TTC549 (cell line): Measurements from ENCODE around the gene LUC7L2.
"Not testable (repeated sequence)": the region's sequence is repeated elsewhere in the genome, so short reads cannot be mapped to it uniquely, and the experiment has no call there.

Experiments
- FAIRE-seq: peaks from 2 replicates; lab custom pipeline; 2012; peaks lifted over from hg19 to GRCh38; lab: Jason Lieb, UNC

The LUC7L2 gene, protein sequence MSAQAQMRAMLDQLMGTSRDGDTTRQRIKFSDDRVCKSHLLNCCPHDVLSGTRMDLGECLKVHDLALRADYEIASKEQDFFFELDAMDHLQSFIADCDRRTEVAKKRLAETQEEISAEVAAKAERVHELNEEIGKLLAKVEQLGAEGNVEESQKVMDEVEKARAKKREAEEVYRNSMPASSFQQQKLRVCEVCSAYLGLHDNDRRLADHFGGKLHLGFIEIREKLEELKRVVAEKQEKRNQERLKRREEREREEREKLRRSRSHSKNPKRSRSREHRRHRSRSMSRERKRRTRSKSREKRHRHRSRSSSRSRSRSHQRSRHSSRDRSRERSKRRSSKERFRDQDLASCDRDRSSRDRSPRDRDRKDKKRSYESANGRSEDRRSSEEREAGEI

GRCh38 chr7:139359366-139360209, at the start of gene LUC7L2:
Gene LUC7L2, plus strand, starts transcription at chr7:139359894. Its CDS starts 368 bp downstream, at chr7:139360262.
- FAIRE-seq = peak; percentile 3

DNA sequence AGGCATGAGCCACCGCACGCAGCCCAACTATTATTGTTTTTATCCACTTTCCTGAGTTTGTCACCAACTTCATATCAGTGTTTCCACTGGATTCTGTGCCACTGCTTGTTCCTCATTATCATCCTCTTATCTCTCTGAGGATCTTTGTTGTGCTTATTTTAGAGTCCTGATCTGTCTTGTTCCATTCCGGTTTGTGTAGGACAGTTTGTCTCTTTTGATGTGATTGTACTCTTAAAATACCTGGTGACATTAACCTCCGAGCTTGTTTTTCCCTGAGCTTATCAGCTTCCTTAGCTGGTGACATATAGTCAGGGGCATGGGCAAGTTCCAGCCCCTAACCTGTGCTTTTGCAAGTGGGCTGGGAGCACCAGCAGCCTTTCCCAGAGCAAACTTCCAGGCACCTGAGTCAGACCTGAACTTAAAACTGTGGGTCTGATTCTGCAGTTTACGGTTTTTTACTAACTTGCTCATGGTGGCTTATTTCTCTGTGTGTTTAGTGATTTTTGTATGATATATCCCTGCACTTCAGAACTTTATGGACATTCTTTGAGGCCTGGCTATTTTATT, 41.7 kb upstream of the LUC7L2 start:
- FAIRE-seq = no peak

- no peak for FAIRE-seq
Observed at GRCh38 chr7:139321071-139321745, 38.5 kb upstream of the LUC7L2 start.

- not testable (repeated sequence) for FAIRE-seq
Observed at GRCh38 chr7:139324709-139325108, 35.0 kb upstream of the LUC7L2 start.

GRCh38 chr7:139328375-139328774, 31.3 kb upstream of the LUC7L2 start:
- no peak for FAIRE-seq

- no peak for FAIRE-seq
Observed at GRCh38 chr7:139329119-139329518, 30.6 kb upstream of the LUC7L2 start.

- FAIRE-seq = no peak
Observed at GRCh38 chr7:139330333-139331030, 29.2 kb upstream of the LUC7L2 start.

DNA sequence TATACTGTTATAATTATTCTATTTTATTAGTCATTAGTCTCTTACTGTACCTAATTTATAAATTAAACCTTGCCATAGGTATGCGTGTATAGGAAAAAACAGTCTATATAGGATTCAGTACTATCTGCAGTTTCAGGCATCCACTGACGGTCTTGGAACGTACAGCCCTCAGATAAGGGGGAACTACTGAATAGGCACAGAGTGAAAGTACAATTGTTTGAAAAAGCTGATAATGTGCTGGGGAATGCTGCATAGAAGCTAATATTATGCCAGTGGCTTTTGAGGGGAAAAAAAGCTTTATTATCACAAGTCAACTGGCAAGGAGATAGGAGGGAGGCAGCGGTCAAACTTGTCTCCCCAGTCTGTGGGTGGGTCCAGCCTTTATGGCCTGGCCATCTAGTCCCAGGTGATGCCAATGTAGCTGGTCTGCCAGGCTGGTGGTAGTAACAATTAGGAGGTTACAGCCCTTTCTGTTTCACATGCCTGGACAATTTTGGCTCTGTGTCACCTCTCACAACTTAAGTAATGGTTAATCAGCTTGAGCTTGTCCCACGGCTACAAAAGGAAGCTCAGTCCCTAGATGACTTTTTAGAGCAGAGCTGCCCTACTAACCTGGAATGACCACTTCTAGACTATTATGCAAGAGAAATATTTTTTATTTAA, 26.9 kb upstream of the LUC7L2 start:
- FAIRE-seq = no peak

DNA sequence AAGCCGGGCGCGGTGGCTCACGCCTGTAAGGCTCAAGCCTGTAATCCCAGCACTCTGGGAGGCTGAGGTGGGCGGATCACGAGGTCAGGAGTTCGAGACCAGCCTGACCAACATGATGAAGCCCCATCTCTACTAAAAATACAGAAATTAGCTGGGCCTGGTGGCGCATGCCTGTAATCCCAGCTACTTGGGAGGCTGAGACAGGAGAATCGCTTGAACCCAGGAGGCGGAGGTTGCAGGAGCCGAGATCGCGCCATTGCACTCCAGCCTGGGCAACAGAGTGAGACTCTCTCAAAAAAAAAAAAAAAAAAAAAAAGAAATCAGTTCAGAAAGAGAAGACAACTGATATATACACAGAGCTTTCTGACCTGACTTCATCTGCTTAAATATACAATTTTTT, 26.3 kb upstream of the LUC7L2 start:
- not testable (repeated sequence) for FAIRE-seq

DNA sequence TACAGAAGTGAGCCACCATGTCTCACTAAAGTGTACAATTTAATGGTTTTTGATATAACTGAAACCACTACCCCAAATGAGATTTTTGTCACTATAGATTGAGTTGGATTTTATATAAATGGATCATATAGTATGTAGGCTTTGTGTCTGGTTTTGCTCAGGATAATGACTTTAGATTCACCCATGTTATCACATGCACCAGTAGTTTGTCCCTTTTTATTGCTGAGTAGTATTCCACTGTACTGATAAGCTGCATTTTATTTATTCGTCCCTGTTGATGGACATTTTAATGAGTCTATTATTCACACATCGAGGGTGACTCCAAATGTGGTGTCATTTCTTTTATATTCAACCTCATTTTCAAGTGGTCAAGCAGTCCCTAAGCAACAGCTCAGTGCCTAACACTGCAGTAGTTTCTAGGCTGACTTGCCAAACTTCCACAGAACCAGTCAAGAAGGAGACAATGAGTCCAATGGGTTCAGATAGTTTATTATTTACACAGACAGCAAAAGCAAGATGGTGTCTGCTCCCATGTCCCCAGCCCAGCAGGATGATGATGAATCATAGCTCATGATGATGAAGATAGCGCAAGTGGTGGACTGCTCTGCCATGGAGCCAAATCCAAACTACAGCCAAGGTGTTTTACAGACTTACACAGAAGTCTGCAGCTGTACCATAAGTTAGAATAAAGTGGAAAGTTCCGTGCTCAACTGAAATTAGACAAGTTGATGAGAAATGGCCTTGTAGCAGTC, 25.1 kb upstream of the LUC7L2 start:
- no peak for FAIRE-seq

- FAIRE-seq = no peak
Observed at GRCh38 chr7:139339025-139339424, 20.7 kb upstream of the LUC7L2 start.

- no peak for FAIRE-seq
Observed at GRCh38 chr7:139339698-139340036, 20.0 kb upstream of the LUC7L2 start.

- FAIRE-seq = peak; percentile 91
Observed at GRCh38 chr7:139340037-139340807, 19.5 kb upstream of the LUC7L2 start.

GRCh38 chr7:139340808-139341057, 19.0 kb upstream of the LUC7L2 start:
- FAIRE-seq = no peak

GRCh38 chr7:139341058-139341775, 18.5 kb upstream of the LUC7L2 start, which contains the start of gene FMC1:
Gene FMC1, plus strand, starts transcription at chr7:139341337. Its CDS starts 48 bp downstream, at chr7:139341385.
- no peak for FAIRE-seq

DNA sequence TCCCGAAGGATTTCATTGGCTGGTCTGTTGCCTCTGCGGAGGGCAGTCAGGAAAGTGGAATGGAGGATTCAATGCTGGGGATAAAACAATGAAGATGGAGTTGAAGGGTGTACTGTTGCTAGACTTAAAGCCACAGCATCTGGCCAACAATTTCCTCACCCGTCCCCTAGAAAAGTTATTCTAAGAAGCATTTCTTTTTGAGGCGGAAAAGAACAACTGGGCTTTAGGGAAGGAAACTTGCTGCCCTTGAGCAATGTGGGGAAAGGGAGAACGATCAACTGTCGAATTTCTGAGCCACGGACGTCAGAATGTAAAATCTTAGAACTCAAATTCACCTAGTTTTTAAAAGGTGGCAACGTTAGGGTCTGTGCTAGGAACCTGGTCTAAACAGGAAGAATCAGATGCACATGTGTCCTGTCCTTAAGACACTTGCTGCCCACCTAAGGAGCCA, 17.9 kb upstream of the LUC7L2 start:
- no peak for FAIRE-seq

GRCh38 chr7:139345042-139345441, 14.7 kb upstream of the LUC7L2 start:
- FAIRE-seq = no peak

DNA sequence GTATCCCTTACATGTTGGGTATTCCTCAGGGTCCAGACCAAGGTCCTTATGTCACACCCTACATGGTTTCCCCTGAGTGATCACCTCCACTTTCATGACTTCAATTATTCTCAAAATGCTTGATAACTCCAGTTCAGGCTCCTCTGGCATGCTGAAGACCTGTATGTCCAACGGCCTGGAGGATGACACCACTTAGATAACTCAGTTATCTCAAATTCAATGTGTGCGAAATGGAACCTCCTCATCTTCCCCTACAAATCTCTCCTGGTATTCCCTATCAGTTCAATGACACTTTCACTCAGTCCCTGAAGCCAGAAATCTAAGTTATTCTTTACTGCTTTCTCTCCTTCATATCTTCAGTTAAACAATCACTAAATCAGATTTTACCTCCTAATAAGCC, 8.7 kb upstream of the LUC7L2 start:
- FAIRE-seq = no peak

- FAIRE-seq = no peak
Observed at GRCh38 chr7:139354729-139355128, 5.0 kb upstream of the LUC7L2 start.
